Dermis microvascular lymphatic vessel endothelial cell (primary cell): ENCODE data around the gene U2AF2. TPM values are rescaled to one million over a fixed set of nuclear protein-coding genes. Genes with fewer than 3 reads are reported as not detected.

Experiments
- DNase-seq, 2 donors: peaks; one replicate each; pipeline versions ENCODE4 v3.0.0 to v3.0.0-alpha.2; 2010; ENCODE audit warnings: low read depth in 2 of 2
- total RNA-seq: library from RNA; depleted of rRNA; stranded (reverse); fragments of >200 nt; gene quantifications from 2 replicates; pipeline ENCODE4 v1.2.1, GENCODE V29; 2014

Gene U2AF2
- total RNA-seq, 1 donor from 2014 or later = 84.0 TPM

DNA sequence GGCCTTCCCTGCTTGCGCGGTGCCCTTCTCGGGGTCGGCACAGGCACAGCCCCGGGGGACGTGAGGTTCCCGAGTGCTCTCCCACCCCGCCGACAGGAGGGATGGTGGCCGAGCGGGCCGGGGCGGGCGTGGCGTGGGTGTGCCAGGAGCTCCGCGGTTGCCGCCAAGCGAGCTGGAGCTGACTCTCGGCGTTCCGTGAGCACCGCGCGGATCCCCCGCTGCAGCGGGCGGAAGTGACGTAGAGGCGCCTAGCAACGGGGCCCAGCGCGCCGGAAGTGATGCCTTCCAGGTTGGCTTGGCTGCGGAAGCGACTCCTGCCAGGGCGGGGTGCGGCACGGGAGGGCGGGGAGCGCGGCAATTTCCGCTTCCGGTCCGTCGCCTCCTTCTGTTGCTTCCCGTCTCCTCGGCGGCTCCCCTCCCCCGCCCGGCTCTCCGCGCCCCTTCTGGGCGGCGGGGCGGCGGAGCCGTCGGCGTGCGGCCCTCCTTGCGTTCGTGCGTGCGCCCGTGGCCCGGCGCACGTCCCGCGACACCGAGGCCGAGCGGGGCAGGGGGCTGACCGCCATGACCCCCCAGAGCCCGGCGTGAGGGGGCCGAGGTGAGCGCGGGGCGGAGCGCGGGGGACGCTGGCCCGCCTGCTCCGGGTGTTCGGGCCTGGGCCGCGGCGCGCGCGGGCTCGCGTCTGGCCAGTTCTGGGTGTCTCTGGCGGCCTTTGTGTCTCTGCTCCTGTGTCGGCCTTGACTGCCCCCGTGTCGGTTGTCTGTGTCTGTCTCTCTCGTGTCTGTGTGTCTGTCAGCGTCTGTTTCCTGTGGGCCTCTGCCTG lies 20.2 kb downstream of the U2AF2 start, which contains the start of gene EPN1:
Gene EPN1 (plus strand): TSS at position 386 of the 820 bp plus-strand sequence. CDS start 3,402 bp downstream, outside the sequence.
- peak; percentile 85 to 96 for DNase-seq

DNA sequence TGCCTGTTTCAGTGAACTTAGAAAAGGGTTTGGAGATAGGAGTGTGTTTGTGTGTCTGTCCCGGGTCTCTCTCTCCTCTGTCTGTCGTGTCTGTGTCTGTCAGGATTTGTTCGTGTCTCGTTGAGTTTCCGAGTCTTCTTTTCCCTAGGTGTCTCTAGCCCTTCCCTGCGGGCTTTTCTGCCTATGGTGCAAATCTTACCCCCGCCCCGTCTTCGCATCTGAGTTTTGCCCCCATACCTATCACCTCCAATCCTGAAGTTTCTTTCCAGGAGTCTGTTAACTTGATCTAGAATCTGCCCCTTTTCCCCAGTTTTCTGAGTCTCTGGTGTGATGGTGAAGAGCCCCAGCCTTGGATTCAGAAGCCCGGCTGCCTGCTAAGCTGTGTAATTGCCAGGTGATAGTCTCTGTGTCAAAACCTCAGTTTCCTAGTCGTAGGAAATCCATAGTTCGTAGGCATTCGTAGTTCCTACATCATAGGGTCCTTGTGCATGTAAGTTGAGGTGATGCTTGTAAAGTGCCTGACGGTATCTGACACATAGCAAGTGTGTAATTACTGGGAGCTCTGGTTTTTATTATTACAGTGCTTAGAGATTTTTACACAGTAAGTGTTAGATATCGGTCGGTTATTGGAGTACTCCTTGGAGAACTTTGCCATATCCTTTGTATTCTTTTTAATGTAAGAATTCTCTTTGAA lies 21.0 kb downstream of the U2AF2 start:
- peak in 1 of 2 donors; percentile 16 for DNase-seq

DNA sequence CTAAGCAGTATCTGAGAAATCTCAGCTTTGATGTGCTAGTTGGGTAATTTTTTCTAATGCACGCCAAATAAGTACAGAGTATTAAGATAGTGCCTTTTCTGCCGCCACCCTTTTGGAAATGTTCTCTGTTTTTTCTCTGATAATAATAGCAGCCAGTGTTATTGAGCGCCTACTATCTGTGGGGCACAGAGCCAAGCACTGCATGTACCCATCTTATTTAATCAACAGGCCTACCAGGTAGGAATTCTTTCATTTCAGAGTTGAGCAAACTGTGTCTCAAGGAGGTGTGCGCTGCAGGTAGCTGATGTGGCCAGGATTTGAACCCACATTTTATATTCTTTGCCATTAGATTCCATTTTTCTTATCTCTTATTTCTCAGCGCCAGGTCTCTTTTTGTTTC lies 21.5 kb downstream of the U2AF2 start:
- peak in 1 of 2 donors; percentile 46 for DNase-seq

DNA sequence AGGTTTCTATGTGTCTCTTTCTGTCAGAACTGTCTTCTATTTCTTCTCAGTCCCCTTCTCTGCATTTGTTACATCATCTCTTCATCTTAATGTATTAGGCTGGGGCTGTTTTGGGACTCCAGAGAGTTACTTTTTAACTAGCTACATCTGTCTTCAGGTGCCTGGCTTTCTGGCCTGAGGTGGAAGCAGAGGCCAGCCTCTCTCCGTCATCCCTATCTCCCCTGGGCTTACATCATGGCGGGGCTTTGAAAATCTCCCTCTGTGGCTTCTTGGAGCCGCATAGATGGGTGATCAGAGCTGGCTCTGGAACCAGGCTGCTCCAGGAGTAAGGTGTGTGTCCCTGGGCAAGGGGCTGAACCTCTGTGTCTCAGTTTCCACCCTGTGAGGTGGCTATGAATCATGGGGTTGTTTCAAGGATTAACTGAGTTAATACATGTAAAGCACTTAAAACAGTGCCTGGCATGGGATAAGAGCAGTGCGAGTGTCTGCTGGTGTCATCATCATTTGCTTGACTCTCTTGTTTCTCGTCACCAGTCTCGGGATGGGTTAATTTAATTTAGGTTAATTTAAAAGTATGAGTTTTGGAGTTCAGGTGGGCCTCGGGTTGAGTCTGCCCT lies 22.2 kb downstream of the U2AF2 start:
- DNase-seq = no peak

DNA sequence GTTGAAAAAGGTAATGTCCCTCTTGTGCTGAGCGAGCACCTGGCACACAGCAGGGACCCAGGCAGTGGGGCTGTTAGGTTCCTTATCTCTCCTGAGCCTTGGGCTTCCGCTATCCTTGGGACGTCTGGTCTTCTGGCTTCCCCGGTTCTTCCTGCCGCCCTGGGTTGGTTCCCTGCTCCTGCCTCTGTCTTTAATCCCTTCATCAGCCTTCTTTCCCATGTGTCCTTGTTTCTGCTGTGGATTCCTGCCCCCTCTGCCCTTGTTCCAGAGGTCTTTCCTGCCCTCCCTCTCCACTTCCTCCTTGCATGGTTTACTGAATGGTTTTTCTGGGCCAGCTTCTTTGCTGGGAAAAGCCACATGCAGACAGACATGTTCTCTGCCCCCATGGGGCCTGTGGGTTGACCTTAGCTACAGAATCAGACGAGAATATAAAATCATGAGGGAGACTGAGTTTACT lies 22.8 kb downstream of the U2AF2 start:
- peak; percentile 63 to 72 for DNase-seq

DNA sequence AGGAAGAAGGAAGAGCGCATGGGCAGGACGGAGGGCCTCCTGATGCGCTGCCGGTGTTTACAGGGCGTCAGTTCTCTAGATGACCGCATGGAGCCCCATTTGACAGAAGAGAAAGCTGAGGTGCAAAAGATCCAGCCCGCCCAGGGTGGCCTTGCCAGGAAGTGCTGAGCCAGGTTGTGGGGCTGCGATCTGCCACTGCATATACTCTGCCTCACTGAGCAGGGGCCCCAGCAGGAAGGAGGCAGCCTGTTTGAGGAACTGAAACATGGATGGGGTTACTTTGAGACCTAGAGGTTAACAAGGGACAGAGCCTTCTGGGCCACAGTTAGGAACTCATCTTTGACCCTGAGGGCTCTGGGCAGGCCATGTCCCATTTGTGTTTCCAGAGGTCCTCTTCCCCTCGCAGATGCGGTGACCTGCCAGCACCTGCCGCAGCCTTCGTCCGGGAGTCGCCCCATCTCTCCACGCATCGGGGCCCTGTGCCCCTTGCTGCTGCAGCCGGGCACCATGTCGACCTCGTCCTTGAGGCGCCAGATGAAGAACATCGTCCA lies 23.4 kb downstream of the U2AF2 start:
- DNase-seq = no peak

DNA sequence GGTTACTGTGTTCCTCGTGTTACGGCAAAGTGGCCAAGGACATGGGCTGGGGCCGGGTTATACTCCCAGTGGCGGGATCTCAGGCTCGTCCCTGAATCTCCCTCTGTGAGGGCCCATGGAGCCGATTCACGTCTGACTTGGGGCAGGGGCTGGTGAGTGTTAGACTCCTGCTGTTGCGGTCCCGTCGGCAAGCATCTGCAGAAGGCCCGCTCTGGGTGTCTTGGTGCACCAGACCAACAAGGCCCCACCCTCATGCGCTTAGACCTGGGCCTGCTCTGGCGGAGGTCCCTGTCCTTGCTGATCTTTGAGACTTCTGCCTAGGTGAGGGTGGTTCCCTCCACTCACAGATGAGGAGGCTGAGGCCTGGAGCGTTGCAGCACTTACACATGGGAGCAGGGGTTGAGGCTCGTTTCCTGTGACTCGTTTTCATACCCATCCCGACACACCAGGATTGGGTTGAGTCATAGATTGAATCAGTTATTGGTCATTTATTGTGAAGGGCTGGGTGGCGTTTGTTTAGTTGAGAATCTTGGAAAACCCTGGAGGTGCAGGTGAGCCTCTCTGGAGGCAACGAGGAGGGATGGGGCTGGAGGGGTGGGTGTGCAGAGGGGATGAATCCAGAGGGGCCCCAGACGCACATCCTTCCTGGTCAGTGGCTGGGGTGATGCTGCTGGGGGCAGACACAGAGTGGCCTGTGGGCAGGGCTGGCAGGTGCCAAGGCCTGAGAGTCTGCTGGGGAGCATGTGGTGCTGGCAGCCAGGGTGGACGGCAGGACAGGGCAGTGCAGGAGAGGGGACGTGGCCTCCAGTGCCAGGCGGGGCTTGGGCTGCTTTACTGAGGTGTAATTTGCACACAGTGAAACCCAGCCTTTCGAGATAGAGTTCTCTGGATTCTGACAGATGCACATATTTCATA lies 24.8 kb downstream of the U2AF2 start:
- DNase-seq = peak in 1 of 2 donors; percentile 24

DNA sequence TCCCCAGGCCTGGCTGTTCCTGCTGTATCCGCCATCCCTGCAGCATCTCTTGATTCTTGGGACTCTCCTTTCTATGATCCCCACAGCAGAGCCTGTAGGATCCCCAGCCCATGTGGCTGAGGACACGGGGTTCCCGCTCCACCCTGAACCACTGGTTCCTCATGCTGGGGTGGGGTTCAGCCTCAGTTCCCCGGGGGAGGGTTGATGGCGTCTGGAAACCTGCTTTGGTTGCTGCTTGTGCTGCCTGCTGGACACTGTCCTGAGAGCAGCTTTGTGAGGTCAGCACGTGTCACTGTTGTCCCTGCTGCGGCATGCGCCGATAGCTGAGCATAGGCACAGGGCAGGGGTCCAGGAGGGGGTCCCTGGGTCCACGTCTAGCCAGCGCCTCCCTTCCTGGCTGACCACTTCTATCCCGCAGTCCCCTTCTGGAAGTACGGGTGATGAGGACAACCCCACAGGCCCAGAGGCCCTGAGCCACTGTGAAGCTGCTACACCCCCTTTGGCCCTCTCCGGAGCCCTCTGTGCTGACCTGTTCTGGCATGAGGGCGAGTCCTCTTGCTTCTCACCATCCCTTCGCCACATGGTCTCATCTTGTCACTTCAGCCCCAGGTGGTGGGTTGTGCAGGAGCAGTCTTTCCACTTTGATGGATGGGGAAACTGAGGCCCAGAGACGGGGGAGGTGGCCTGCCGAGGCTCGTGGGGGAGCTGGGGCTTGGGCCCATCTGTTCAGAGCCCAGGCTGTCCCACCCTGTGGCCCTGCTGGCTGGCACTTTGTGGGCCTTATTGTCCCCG lies 25.7 kb downstream of the U2AF2 start:
- no peak for DNase-seq

DNA sequence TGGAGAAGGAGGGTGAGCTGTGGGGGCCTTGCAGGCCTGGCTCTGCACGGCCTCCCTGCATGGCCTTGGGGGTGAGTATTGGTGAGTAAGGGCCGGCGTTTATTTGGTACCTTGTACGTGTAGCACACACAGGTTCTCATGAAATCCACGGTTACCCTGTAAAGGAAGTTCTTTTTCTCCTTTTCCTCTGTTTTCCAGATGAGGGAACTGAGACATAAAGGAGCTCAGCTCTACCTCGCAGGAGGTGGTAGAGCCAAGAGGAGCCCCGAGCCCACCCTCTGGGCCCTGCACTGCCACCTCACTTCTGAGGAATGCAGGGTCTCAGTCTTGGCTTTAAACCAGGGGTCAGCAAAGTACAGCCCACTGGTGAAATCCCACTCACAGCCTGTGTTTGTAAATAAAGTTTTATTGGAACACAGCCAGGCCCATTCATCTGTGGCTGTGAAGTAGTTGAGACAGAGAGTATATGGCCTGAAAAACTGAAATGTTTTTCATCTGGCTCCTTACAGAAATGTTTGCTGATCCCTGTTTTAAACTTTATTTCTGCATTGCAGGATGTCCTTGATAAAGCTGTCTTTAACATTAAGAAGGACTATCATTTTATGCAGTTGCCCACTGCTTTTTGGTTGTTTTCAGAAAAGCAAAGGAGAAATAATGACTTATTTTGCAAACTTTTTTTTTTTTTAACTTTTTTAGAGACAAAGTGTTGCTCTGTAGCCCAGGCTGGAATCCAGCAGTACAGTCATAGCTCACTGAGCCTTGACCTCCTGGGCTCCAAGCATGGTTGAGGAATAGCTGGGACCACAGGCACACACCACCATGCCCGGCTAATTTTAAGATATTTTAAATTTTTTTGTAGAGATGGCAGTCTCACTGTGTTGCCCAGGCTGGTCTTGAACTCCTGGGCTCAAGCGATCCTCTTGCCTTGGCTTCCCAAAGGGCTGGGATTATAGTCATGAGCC lies 26.6 kb downstream of the U2AF2 start:
- no peak for DNase-seq

DNA sequence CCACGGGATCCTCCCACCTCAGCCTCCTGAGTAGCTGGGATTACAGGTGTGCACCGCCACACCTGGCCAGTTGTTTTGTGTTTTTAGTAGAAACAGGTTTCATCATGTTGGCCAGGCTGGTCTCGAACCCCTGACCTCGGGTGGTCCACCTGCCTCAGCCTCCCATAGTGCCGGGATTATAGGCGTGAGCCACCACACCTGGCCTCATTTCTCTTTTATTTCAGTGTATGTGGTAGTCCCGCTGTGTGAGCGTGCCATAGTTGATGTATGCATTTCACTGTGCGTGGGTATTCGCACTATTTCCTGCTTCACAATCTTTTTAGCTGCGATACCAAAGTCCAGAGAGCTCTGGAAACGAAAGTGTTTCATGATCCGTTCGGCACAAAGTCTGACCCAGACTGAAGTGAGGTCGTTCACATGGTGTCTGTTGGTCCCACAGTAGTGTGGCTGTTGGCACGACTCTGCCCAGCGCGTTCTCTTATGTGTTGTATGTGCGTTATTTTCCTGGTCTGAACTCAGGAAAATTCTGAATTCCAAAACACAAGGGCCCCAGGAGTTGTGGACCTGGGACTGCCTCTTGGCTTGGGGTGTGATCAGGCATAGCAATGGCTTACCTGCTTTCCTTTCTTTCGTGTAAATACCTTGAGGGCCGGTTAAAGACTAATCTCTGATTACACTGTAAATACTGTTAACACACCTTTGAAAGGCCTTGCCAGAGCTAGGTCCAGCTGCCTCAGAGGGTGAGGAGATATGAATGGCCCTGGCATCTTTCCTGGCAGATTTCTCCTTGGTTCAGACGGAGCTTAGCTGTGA lies 28.8 kb downstream of the U2AF2 start:
- DNase-seq = no peak

DNA sequence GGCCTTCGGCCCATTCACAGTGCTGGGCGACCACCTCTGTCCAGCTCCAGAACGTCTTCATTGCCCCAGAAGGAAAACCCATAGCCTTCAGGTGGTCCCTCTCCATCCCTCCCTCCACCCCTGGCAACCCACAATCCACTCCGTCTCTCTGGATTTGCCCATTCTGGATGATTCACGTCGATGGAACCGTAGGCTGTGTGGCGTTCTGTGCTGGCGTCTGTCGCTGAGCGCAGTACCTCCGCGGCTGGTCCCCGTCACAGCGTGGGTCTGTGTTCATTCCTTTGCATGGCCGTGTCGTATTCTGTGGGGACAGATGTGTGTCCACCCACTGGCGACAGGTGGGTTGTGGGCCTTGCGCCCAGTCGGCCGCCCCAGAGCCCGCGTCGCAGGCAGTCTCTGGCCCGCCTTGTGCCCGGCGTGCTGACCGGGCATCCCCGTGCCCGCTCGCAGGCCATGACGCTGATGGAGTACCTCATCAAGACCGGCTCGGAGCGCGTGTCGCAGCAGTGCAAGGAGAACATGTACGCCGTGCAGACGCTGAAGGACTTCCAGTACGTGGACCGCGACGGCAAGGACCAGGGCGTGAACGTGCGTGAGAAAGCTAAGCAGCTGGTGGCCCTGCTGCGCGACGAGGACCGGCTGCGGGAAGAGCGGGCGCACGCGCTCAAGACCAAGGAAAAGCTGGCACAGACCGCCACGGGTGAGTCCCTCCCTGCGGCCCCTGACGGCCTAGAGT lies 30.3 kb downstream of the U2AF2 start:
- no peak for DNase-seq

DNA sequence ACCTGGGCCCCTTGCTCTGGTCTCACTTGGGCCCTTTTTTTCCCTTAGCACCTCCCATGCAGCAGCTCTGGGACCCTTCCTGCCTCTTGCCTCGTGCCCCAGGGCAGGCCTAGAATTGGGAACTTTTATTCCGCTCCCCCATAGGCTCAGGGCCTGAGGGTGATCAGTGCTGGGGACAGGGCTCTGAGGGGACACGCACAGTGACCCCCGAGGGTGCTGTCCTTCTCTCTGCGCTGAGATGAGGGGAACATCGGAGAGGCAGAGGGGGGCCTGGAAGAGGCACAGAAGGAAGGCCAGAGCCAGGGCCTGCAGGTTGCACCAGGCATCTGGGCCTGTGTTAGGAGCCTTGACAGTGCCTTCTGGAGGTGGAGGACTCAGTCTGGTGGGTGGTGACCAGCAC lies 30.9 kb downstream of the U2AF2 start:
- no peak for DNase-seq

DNA sequence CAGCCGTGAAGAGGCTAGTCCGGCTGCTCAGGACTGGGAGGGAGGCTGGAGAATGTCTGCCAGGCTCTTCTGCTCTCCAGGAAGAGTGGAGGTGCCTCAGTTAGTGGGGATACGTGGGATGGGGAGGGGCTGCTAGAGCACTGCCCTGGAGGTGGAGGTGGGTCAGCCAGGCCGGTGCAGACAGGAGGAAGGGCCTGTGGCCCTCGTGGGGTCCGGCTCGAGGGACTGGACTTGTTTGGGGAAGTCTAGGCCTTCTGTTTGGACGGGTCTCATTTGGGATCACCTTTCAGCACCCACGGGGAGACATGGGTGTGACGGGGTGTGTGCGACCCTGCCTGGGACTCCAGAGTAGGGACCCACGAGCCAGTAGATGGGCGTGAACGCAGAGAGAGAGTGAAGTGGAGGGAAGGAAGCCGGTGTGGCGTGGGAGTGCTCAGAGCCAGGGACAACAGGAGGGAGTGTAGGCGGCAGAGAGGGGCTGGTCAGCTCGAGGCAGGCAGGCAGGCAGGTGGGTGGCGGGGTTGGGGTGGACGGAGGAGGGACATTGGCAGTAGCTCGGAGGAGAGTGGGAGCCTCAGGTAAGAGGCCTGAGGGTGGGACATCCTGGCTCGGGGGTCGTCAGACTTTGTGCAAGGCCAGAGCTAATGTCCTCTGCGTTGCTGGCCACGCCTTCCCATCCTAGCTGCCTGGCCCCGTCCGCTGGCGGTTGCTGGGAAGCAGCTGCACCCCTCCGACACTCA lies 31.6 kb downstream of the U2AF2 start:
- no peak for DNase-seq

DNA sequence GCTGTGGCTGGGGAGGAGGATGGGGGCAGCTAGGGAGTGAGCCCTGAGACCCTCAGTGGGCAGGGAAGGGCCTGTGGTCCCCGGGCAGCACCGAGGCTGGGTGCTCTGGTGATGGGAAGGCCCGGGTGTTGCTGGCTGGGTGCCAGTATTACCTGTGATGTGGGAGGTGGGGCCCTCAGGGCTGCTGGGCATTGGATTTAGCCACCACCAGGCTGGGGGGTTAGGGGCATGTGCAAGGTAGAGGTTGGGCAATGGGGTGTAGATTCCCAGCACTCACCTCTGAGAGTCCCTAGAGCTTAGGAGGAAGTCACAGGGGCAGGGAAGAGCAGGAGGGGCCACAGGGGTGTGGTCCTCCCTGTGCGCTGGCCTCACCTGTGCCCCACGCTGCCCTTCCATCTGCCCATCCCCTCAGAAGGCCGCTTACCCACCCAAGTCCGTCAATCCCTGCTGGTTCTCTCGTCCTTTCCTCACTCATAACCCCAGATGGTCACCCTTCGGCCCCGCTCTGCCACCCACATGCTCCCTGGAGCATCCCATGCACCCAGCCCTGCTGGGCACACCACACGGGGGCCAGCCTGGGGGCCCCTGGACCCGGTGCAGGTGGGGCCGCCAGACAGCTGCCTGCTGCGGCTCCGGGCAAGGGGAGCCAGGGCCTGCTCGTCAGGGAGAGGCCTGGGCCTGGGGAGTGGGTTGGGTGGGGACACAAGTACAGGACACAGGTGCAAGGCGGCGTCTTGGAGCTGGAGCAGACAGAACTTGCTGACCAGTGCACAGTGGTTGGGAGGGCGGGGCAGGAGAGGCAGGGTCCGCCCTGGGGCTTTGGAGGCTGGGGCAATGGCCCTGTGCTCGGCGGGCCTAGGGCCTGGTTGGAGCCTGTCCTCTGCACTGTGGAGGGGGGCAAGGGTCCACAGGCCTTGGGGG lies 32.7 kb downstream of the U2AF2 start:
- DNase-seq = no peak

DNA sequence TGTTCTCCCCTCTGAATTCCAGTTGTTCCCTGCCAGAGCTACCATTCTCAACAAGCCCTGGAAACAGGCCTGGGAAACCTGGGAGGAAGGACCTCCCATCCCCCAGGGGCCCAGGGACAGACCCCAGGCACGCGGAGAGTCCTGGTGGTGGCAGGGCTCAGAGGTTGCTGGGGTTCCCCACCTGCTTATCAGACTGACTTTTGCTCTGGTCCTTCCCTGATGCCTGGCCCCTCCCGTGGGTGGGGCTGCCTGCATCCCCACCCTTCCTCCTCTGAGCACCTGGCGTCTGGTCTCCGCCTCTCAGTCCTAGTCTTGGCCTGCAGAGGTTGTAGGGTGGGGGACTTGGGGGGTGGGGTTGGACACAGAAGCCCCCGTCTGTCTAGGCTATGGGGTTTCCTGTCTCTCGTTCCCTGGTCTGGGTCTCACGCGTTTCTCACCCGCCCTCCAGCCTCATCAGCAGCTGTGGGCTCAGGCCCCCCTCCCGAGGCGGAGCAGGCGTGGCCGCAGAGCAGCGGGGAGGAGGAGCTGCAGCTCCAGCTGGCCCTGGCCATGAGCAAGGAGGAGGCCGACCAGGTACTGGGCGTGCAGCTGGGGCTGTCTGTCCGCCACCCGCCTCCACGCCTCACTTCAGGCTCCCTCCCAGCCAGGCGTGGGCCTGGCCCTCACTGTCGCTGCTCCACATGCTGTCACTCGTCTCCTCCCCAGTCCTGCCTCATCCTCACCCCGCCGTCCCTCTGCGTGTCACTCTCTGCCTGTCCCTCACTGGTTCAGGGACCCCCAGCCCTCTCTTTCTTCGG lies 33.8 kb downstream of the U2AF2 start:
- DNase-seq = no peak
